B cell (primary cell): ENCODE measurements around the gene PAK4. TPM values are rescaled to one million over a fixed set of nuclear protein-coding genes. Genes with fewer than 3 reads are reported as not detected.

Experiments used
- ATAC-seq: fragments of 200-7000 bp; cut with Tn5 transposase; one replicate; pipeline ENCODE4 v1.10.0; 2021; ENCODE audit warnings: low read depth, mild to moderate bottlenecking, moderate number of reproducible peaks, moderate library complexity
- CTCF ChIA-PET: fragments of 350-600 bp; sonication (Branson Sonifier 250); formaldehyde crosslinking; loops from one replicate; lab custom pipeline; 2021; ENCODE audit warnings: antibody characterized with exemption, inconsistent platforms; lab: Charles Lee
- POLR2A ChIA-PET: fragments of 350-600 bp; sonication (Branson Sonifier 250); formaldehyde crosslinking; loops from one replicate; lab custom pipeline; 2021; ENCODE audit warnings: antibody characterized with exemption; lab: Charles Lee
- DNase-seq: peaks from one replicate; pipeline ENCODE4 v3.0.0; 2013
- H2AFZ ChIP-seq: 2 replicates; pipeline ENCODE4 v1.6.1; 2012; ENCODE audit warnings: mild to moderate bottlenecking, low read depth, low read length; ENCODE audit not compliant: insufficient read depth, poor library complexity, severe bottlenecking
- H3K27ac ChIP-seq, 2 donors: 1 replicate in 1 of 2; 2 replicates in 1 of 2; pipeline ENCODE4 v1.5.1; 2012 to 2013; ENCODE audit warnings: low read length in 2 of 2, mild to moderate bottlenecking in 2 of 2, moderate library complexity in 1 of 2
- H3K27me3 ChIP-seq, 4 experiments: fragments of 200-600 bp in 1 of 4; sonication (generic) in 1 of 4; replicated peaks in 1 of 4; 1 replicate in 2 of 4; 2 replicates in 2 of 4; pipeline versions ENCODE4 v1.6.1 to v1.7.0; 2013 to 2016; ENCODE audit warnings: low read length in 3 of 4, mild to moderate bottlenecking in 2 of 4, mixed read lengths in 1 of 4, moderate library complexity in 1 of 4; ENCODE audit not compliant: insufficient read depth in 4 of 4, control insufficient read depth in 3 of 4; ENCODE audit errors: control extremely low read depth in 1 of 4
- H3K36me3 ChIP-seq, 2 experiments: replicated peaks in 1 of 2; 1 replicate in 1 of 2; 2 replicates in 1 of 2; pipeline versions ENCODE4 v1.6.1 to v1.7.1; 2013; ENCODE audit warnings: low read length in 1 of 2; ENCODE audit not compliant: insufficient read depth in 2 of 2, control insufficient read depth in 1 of 2; ENCODE audit errors: control extremely low read depth in 1 of 2, extremely low read depth in 1 of 2
- H3K4me1 ChIP-seq, 2 donors: fragments of 200-600 bp in 1 of 2; sonication (generic) in 1 of 2; 1 replicate in 1 of 2; 2 replicates in 1 of 2; pipeline versions ENCODE4 v1.5.1 to v1.6.1; 2013 to 2017; ENCODE audit warnings: low read length in 2 of 2; ENCODE audit not compliant: control insufficient read depth in 2 of 2, insufficient read depth in 2 of 2
- H3K4me2 ChIP-seq: replicated peaks from 2 replicates; pipeline ENCODE3; 2012; ENCODE audit warnings: mild to moderate bottlenecking, low read depth, low read length; ENCODE audit not compliant: poor library complexity, severe bottlenecking
- H3K4me3 ChIP-seq, 5 experiments: fragments of 200-600 bp in 1 of 5; sonication (generic) in 1 of 5; 1 replicate in 3 of 5; 2 replicates in 2 of 5; pipeline versions ENCODE4 v1.5.1 to v1.7.0; 2011 to 2016; ENCODE audit warnings: low read length in 4 of 5, mild to moderate bottlenecking in 4 of 5, low read depth in 2 of 5, control low read depth in 1 of 5, moderate library complexity in 1 of 5; ENCODE audit not compliant: insufficient read depth in 1 of 5; ENCODE audit errors: control extremely low read depth in 1 of 5, extremely low read depth in 1 of 5
- H3K79me2 ChIP-seq: fragments of 200-600 bp; sonication (generic); one replicate; pipeline ENCODE4 v1.6.0; 2016; ENCODE audit warnings: low read length; ENCODE audit not compliant: control insufficient read depth, insufficient read depth
- H3K9ac ChIP-seq: fragments of 200-600 bp; sonication (generic); 2 replicates; pipeline ENCODE4 v1.6.1; 2017; ENCODE audit warnings: mild to moderate bottlenecking, low read length, moderate library complexity
- H3K9me3 ChIP-seq, 3 donors: one replicate each; pipeline versions ENCODE4 v1.6.1 to v1.7.1; 2013; ENCODE audit warnings: low read length in 2 of 3; ENCODE audit not compliant: control insufficient read depth in 2 of 3, insufficient read depth in 1 of 3; ENCODE audit errors: control extremely low read depth in 1 of 3
- H4K20me1 ChIP-seq: 2 replicates; pipeline ENCODE4 v1.6.0; 2012; ENCODE audit warnings: mild to moderate bottlenecking, low read length; ENCODE audit not compliant: insufficient read depth, control insufficient read depth, poor library complexity, severe bottlenecking
- H3K27ac Mint-ChIP-seq: one replicate; pipeline ENCODE4 v1.8.0; 2021; ENCODE audit warnings: mixed read lengths
- H3K27me3 Mint-ChIP-seq: one replicate; pipeline ENCODE4 v1.8.0; 2021; ENCODE audit warnings: mixed read lengths
- H3K4me1 Mint-ChIP-seq: one replicate; pipeline ENCODE4 v1.8.0; 2021; ENCODE audit warnings: mixed read lengths
- H3K4me3 Mint-ChIP-seq: one replicate; pipeline ENCODE4 v1.8.0; 2021; ENCODE audit warnings: mixed read lengths
- H3K9me3 Mint-ChIP-seq: one replicate; pipeline ENCODE4 v1.8.0; 2022; ENCODE audit warnings: mixed read lengths; ENCODE audit not compliant: insufficient read depth
- EZH2 ChIP-seq: IDR thresholded peaks from 2 replicates; pipeline ENCODE4 v1.6.1; 2012; ENCODE audit warnings: borderline replicate concordance, low read depth, mild to moderate bottlenecking, moderate library complexity, low read length; ENCODE audit not compliant: insufficient read depth, poor library complexity, severe bottlenecking
- WGBS: methylation state at CpG from one replicate; pipeline ENCODE4 v1.1.5; 2013; ENCODE audit warnings: missing lambda C conversion rate; ENCODE audit not compliant: insufficient coverage; 5-methylcytosine and 5-hydroxymethylcytosine counted together
- intact Hi-C: fragments of 100-400 bp; cut with micrococcal nuclease; formaldehyde crosslinking; loops from one replicate; pipeline ENCODE4 v1.10.0; 2022
- polyA plus RNA-seq: library from polyadenylated mRNA; depleted of rRNA; stranded (reverse); fragments of >200 nt; gene quantifications from 2 replicates; pipeline ENCODE4 v1.2.3, GENCODE V29; 2012
- total RNA-seq, 2 donors: library from RNA; stranded (reverse); fragments of 120-200 nt in 1 of 2; gene quantifications; 1 replicate in 1 of 2; 2 replicates in 1 of 2; pipeline versions ENCODE4 v1.2.3 to v1.2.4, GENCODE V29; 2013 to 2022
- TF ChIP-seq, protein P1 (sequence below): fragments of 200-600 bp; IDR thresholded peaks from one replicate; pipeline ENCODE4 v1.8.0; 2022; ENCODE audit warnings: antibody characterized with exemption, mild to moderate bottlenecking

Gene PAK4
- total and polyA plus RNA-seq, 2 donors (not counting 1 experiment from before 2014, with no cell fraction given), result 12.0 to 23.3 TPM

DNA sequence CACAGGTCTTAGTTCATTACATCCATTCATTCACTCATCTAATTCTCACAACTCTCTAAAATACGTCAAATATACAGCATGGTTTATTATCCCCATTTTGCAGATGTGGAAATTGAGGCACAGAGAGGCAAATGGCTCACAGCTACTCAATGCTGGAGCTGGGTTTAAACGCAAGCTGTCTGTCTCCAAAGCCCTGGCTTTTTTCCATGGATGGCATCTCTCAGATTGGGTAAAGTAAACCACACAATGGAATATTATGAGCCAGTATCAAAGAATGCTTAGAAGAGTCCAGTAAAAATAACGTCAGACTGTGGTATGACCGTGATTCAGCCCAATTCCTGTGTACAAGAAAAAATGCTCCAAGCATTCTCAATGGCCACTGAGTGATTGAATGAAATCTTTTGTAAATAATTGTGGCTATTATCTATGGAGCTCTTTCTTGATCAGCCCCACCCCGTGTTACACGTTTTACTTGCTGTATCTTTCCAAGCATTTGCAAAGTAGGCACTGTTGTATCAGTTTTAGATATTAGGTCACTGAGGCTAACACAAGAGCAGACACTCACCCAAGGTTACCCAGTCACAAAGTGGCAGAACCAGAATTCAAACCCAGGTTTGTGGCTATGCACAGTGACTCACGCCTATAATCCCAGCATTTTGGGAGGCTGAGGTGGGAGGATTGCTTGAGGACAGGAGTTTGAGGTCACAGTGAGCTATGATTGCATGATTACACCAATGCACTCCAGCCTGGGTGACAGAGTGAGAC, 47.0 kb upstream of the PAK4 start:
- Histone ChIP-seq H3K9ac (no peak overlapping the region), H3K27me3 (peaks cover 0 to 32% (median 17%) of the 10 kb centered on the region in 4 experiments), H2AFZ (no peak overlapping the region), H3K4me2 (no peak overlapping the region), H3K27ac (no peak overlapping the region), H3K4me3 (no peak overlapping the region), H3K79me2 (no peaks in the 10 kb centered on the region), H4K20me1 (no peaks in the 10 kb centered on the region), H3K36me3 (no peaks in the 10 kb centered on the region), H3K4me1 (peaks cover 6 to 7% of the 10 kb centered on the region in 2 donors), H3K9me3 (peaks cover 0 to 3% (median 0%) of the 10 kb centered on the region in 3 donors)
- WGBS, result 93% methylated on average over 3 of the region's 7 CpGs
- TF ChIP-seq EZH2, result no peak
- TF ChIP-seq, protein P1, sequence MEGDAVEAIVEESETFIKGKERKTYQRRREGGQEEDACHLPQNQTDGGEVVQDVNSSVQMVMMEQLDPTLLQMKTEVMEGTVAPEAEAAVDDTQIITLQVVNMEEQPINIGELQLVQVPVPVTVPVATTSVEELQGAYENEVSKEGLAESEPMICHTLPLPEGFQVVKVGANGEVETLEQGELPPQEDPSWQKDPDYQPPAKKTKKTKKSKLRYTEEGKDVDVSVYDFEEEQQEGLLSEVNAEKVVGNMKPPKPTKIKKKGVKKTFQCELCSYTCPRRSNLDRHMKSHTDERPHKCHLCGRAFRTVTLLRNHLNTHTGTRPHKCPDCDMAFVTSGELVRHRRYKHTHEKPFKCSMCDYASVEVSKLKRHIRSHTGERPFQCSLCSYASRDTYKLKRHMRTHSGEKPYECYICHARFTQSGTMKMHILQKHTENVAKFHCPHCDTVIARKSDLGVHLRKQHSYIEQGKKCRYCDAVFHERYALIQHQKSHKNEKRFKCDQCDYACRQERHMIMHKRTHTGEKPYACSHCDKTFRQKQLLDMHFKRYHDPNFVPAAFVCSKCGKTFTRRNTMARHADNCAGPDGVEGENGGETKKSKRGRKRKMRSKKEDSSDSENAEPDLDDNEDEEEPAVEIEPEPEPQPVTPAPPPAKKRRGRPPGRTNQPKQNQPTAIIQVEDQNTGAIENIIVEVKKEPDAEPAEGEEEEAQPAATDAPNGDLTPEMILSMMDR, result no peak
- intact Hi-C loops, result no loop called here
- H3K27me3 Mint-ChIP-seq, result peaks cover 40% of the 10 kb centered on the region
- no peak overlapping the region for H3K27ac Mint-ChIP-seq
- POLR2A ChIA-PET, result no interaction called here
- H3K9me3 Mint-ChIP-seq, result no peaks in the 10 kb centered on the region
- ATAC-seq (no peak), DNase-seq (no peak)
- no peak overlapping the region for H3K4me3 Mint-ChIP-seq
- peaks cover 10% of the 10 kb centered on the region for H3K4me1 Mint-ChIP-seq
- CTCF ChIA-PET, result interaction anchor here (0.7 kb wide), 1 partner anchor 1596 kb away, joined by 6 read pairs; no protein-coding TSS in a partner anchor

DNA sequence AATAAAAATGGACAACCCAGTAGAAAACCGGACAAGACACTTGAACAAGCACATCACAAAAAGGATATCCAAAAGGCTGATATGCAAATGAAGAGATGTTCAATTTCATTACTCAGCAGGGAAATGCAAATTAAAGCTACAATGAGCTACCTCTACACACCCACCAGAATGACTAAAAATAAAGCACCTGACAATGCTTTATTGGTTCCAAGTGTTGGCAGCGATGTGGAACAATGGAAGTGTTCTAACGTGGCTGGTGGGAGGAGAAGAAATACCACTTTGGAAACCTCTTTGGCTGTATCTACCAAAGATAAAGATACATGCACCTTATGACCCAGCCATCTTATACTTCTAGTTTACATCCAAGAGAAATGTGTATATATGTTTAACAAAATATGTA, 45.2 kb upstream of the PAK4 start:
- intact Hi-C loops, result no loop called here
- no peak overlapping the region for H3K27ac ChIP-seq
- H3K9me3 Mint-ChIP-seq, result no peaks in the 10 kb centered on the region
- ChIA-PET CTCF (no interaction called here), POLR2A (no interaction called here)
- H3K9ac ChIP-seq, result no peak overlapping the region
- no peaks in the 10 kb centered on the region for H4K20me1 ChIP-seq
- no CpG with 5 or more reads among the region's 3 CpGs for WGBS
- DNase-seq, result no peak
- H3K4me1 Mint-ChIP-seq, result peaks cover 11% of the 10 kb centered on the region
- peaks cover 10 to 12% of the 10 kb centered on the region in 2 donors for H3K4me1 ChIP-seq
- H3K36me3 ChIP-seq, result no peaks in the 10 kb centered on the region
- H3K27ac Mint-ChIP-seq, result no peak overlapping the region
- H3K4me3 Mint-ChIP-seq, result no peak overlapping the region
- H3K79me2 ChIP-seq, result no peaks in the 10 kb centered on the region
- H3K4me2 ChIP-seq, result no peak overlapping the region
- H3K4me3 ChIP-seq, result no peak overlapping the region
- ATAC-seq, result no peak
- peaks cover 0 to 47% (median 26%) of the 10 kb centered on the region in 4 experiments for H3K27me3 ChIP-seq
- H3K9me3 ChIP-seq, result peaks cover 0 to 3% (median 0%) of the 10 kb centered on the region in 3 donors
- no peak overlapping the region for H2AFZ ChIP-seq
- TF ChIP-seq, protein P1, result no peak
- TF ChIP-seq EZH2, result no peak
- peaks cover 50% of the 10 kb centered on the region for H3K27me3 Mint-ChIP-seq
